K562 (cell line): Measurements from ENCODE around the gene WNT7A. TPM values are rescaled to one million over a fixed set of nuclear protein-coding genes. Genes with fewer than 3 reads are reported as not detected.

Experiments
- ATAC-seq: fragments of 200-7000 bp; cut with Tn5 transposase; 3 replicates; pipeline ENCODE4 v1.9.1; 2020; ENCODE audit warnings: moderate library complexity
- BruUV-seq: library from RNA; stranded (reverse); fragments of 400-500 nt; replicated peaks from 2 replicates; lab custom pipeline; 2021; lab: Mats Ljungman, UMichigan
- CTCF ChIA-PET: fragments of 300-600 bp; formaldehyde crosslinking; extraction: SDS; loops from one replicate; lab custom pipeline; 2021; ENCODE audit warnings: low intra/inter-chr PET ratio; lab: Yijun Ruan, JAX
- POLR2A ChIA-PET: fragments of 300-600, 350-650 bp; sonication (Branson Sonifier 250); formaldehyde crosslinking; extraction: SDS; loops from one replicate; lab custom pipeline; 2021; ENCODE audit warnings: antibody characterized with exemption, inconsistent platforms; lab: Yijun Ruan, JAX
- DNase-seq, 4 experiments: peaks; one replicate each; pipeline versions ENCODE4 v3.0.0 to v3.0.0-alpha.2; 2011 to 2018; ENCODE audit warnings: low spot score in 3 of 4, mixed read lengths in 3 of 4; ENCODE audit errors: extremely low read depth in 1 of 4
- FAIRE-seq: peaks from 2 replicates; lab custom pipeline; 2011; peaks lifted over from hg19 to GRCh38; lab: Jason Lieb, UNC
- H2AFZ ChIP-seq: 2 replicates; pipeline ENCODE4 v1.6.0; 2011; ENCODE audit warnings: low read depth, low read length, control low read depth, inconsistent platforms
- H3K27ac ChIP-seq: fragments of 200-600 bp; 3 replicates; pipeline ENCODE4 v1.8.0; 2011; ENCODE audit warnings: low read depth, mild to moderate bottlenecking, control low read depth, inconsistent platforms, low read length, moderate library complexity, mixed read lengths; ENCODE audit errors: extremely low read depth
- H3K27me3 ChIP-seq, 2 experiments: fragments of 300-600 bp in 1 of 2; 2 replicates in 1 of 2; 3 replicates in 1 of 2; pipeline versions ENCODE4 v1.6.0 to v1.8.0; 2011; ENCODE audit warnings: inconsistent platforms in 2 of 2, low read length in 2 of 2, mild to moderate bottlenecking in 1 of 2, mixed read lengths in 1 of 2, moderate library complexity in 1 of 2; ENCODE audit not compliant: control insufficient read depth in 2 of 2, insufficient read depth in 2 of 2
- H3K36me3 ChIP-seq: fragments of 300-600 bp; 3 replicates; pipeline ENCODE4 v1.8.0; 2011; ENCODE audit warnings: mild to moderate bottlenecking, low read length, inconsistent platforms; ENCODE audit not compliant: control insufficient read depth, insufficient read depth
- H3K4me1 ChIP-seq, 2 experiments: fragments of 200-600 bp in 1 of 2; replicated peaks in 1 of 2; 2 replicates in 1 of 2; 3 replicates in 1 of 2; pipeline versions ENCODE4 v1.5.1 to v1.8.0; 2011; ENCODE audit warnings: inconsistent platforms in 2 of 2, low read length in 2 of 2, mild to moderate bottlenecking in 1 of 2, mixed read lengths in 1 of 2, moderate library complexity in 1 of 2; ENCODE audit not compliant: control insufficient read depth in 2 of 2, insufficient read depth in 2 of 2
- H3K4me2 ChIP-seq: 2 replicates; pipeline ENCODE4 v1.6.1; 2011; ENCODE audit warnings: low read length, control low read depth, inconsistent platforms, mixed read lengths; ENCODE audit not compliant: insufficient read depth
- H3K4me3 ChIP-seq: fragments of 200-600 bp; sonication (generic), shearing (Covaris generic); 2 replicates; pipeline ENCODE4 v1.5.1; 2016; ENCODE audit warnings: control low read depth, inconsistent platforms
- H3K79me2 ChIP-seq: fragments of 200-600 bp; 3 replicates; pipeline ENCODE4 v1.8.0; 2011; ENCODE audit warnings: low read length, inconsistent platforms; ENCODE audit not compliant: control insufficient read depth, insufficient read depth
- H3K9ac ChIP-seq, 2 experiments: 2 replicates each; pipeline versions ENCODE4 v1.6.0 to v1.6.1; 2011; ENCODE audit warnings: low read depth in 2 of 2, low read length in 2 of 2, control low read depth in 1 of 2, inconsistent platforms in 1 of 2, mild to moderate bottlenecking in 1 of 2, mixed read lengths in 1 of 2; ENCODE audit not compliant: insufficient read depth in 1 of 2
- H3K9me1 ChIP-seq: one replicate; pipeline ENCODE4 v1.6.0; 2011; ENCODE audit warnings: inconsistent platforms, mild to moderate bottlenecking, low read length, moderate library complexity; ENCODE audit not compliant: control insufficient read depth, insufficient read depth
- H3K9me3 ChIP-seq: replicated peaks from 2 replicates; pipeline ENCODE4 v1.5.1; 2011; ENCODE audit warnings: low read depth, low read length, inconsistent platforms; ENCODE audit not compliant: control insufficient read depth, insufficient read depth
- H4K20me1 ChIP-seq: replicated peaks from 2 replicates; pipeline ENCODE4 v1.6.1; 2011; ENCODE audit warnings: low read length, inconsistent platforms, mixed read lengths; ENCODE audit not compliant: control insufficient read depth, insufficient read depth
- NBN ChIP-seq: fragments of 450-650 bp; IDR thresholded peaks from 2 replicates; pipeline ENCODE4 v1.6.1; 2016; ENCODE audit warnings: low read depth, mild to moderate bottlenecking
- RBFOX2 ChIP-seq: fragments of 200-400 bp; formaldehyde crosslinking; IDR thresholded peaks from 2 replicates; pipeline ENCODE4 v1.6.1; 2017; ENCODE audit warnings: low read depth, mild to moderate bottlenecking, low read length, moderate library complexity
- SMAD1 ChIP-seq: fragments of 150-350 bp; IDR thresholded peaks from 2 replicates; pipeline ENCODE4 v1.6.1; 2014; ENCODE audit warnings: low read length, low read depth; ENCODE audit not compliant: partially characterized antibody
- STAT5A ChIP-seq: IDR thresholded peaks from 2 replicates; pipeline ENCODE4 v1.6.1; 2012; ENCODE audit warnings: low read length, inconsistent platforms, borderline replicate concordance
- WGBS: fragments of 100-300 bp; shearing (Covaris generic); methylation state at CpG from one replicate; pipeline ENCODE4 v1.1.6; 2016; ENCODE audit warnings: low coverage, mixed read lengths; ENCODE audit not compliant: insufficient coverage; ENCODE audit errors: missing lambda C conversion rate; 5-methylcytosine and 5-hydroxymethylcytosine counted together
- in situ Hi-C: fragments of 300-500 bp; cut with MboI; formaldehyde crosslinking; loops from 4 replicates; pipeline ENCODE4 v1.15.0; 2018; ENCODE audit warnings: inconsistent platforms, mixed read lengths
- intact Hi-C: fragments of 100-400 bp; cut with micrococcal nuclease; formaldehyde crosslinking; loops from 2 replicates; pipeline ENCODE4 v1.14.2; 2022
- polyA plus RNA-seq, 8 experiments: library from polyadenylated mRNA; depleted of rRNA in 4 of 8; stranded (reverse) in 5 of 8; unstranded in 3 of 8; fragments of >200 nt; fragmentation: Nextera tagmentation in 2 of 8; fragmentation: Illumina TruSeq in 1 of 8; extraction: Ambion mirVana in 2 of 8; extraction: Trizol in 1 of 8; gene quantifications; 2 replicates each; pipeline versions ENCODE4 v1.2.1 to v1.2.3, GENCODE V29; 2011 to 2014; ENCODE audit warnings: inconsistent platforms in 1 of 8, missing spikeins in 1 of 8
- total RNA-seq, 7 experiments: library from RNA; depleted of rRNA in 6 of 7; stranded (reverse); fragments of >200 nt in 6 of 7; fragmentation: Illumina TruSeq in 2 of 7; extraction: Trizol in 2 of 7; gene quantifications; 2 replicates each; pipeline versions ENCODE4 v1.2.1 to v1.2.3, GENCODE V29; 2011 to 2021; ENCODE audit warnings: low replicate concordance in 1 of 7
- TF ChIP-seq, protein P1 (sequence below): sonication (generic); formaldehyde crosslinking; IDR thresholded peaks from 2 replicates; pipeline ENCODE4 v1.9.0; 2022; ENCODE audit warnings: mild to moderate bottlenecking, missing genetic modification reagents

WNT7A gene
- total and polyA plus RNA-seq, 9 of the 15 experiments (the other 6 are each of a cell fraction or from before 2014, with no cell fraction given) = 0.03 TPM; not detected in 8

- no peaks in the 10 kb centered on the region for H4K20me1 ChIP-seq
- intact Hi-C loops = loop anchor here (10.0 kb wide), 4 partner anchors 371 to 601 kb away; no protein-coding TSS in a partner anchor
- DNase-seq = no peak
- BruUV-seq = no TSS peak
- H3K9me3 ChIP-seq = no peaks in the 10 kb centered on the region
- H3K79me2 ChIP-seq = no peaks in the 10 kb centered on the region
- no peaks in the 10 kb centered on the region for H3K36me3 ChIP-seq
- in situ Hi-C loops = no loop called here
- FAIRE-seq = no peak
- peaks cover 23 to 28% of the 10 kb centered on the region in 2 experiments for H3K4me1 ChIP-seq
- H3K9ac ChIP-seq = no peak overlapping the region; a peak in 1 of 4 replicates
- ChIA-PET CTCF (interaction anchor here (0.6 kb wide), 1 partner anchor 239 kb away, joined by 4 read pairs; no protein-coding TSS in a partner anchor), POLR2A (interaction anchor here (0.7 kb wide), 2 partner anchors 39 to 215 kb away, joined by 3 to 4 read pairs; no protein-coding TSS in a partner anchor)
- no peak for ATAC-seq
- TF ChIP-seq, protein P1, sequence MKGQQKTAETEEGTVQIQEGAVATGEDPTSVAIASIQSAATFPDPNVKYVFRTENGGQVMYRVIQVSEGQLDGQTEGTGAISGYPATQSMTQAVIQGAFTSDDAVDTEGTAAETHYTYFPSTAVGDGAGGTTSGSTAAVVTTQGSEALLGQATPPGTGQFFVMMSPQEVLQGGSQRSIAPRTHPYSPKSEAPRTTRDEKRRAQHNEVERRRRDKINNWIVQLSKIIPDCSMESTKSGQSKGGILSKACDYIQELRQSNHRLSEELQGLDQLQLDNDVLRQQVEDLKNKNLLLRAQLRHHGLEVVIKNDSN (CRISPR knock-in tag) = peak; percentile 49; the same call in 1 of the 2 replicates
- no peak for TF ChIP-seq STAT5A
- TF ChIP-seq SMAD1 = no peak
- TF ChIP-seq NBN = no peak
- TF ChIP-seq RBFOX2 = no peak
- H2AFZ ChIP-seq = peak overlapping the region; percentile 88
- H3K27ac ChIP-seq = no peak overlapping the region
- peaks cover 0 to 7% of the 10 kb centered on the region in 2 experiments; a peak in 3 of 5 replicates for H3K27me3 ChIP-seq
- 59% methylated on average over 13 of the region's 13 CpGs for WGBS
- no peak overlapping the region for H3K4me3 ChIP-seq
- no peaks in the 10 kb centered on the region for H3K9me1 ChIP-seq
- no peak overlapping the region for H3K4me2 ChIP-seq
Observed at GRCh38 chr3:13894096-13894806, 14.4 kb upstream of the WNT7A start.
